GM19438 (cell line): ENCODE results near the gene SERPINB13.

Experiments
- ATAC-seq: cut with Tn5 transposase; IDR thresholded peaks from one replicate; pipeline ENCODE4 v1.9.1; 2021; ENCODE audit warnings: low read depth; ENCODE audit not compliant: unreplicated experiment

The SERPINB13 gene

DNA sequence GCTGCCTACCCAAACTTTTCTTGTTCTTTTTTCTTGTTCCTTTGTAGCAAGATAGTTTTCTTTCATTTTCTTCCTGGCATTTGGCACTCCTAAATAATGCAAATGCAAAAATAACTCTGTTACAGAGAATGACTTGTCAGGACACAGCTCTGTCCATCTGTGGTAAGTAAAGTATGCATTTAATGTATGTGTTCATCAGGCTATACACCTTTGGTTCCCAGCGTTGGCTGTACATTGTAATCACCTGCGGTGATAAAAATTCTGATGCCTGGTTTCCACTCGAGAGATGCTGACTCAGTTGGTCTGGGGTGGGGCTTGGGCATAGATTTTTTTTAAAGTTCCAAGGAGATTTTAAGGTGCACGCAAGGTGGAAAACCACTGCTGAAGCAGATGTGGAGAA is at the start of gene SERPINB13:
SERPINB13 (plus strand) TSS at position 378 of the 400 bp plus-strand sequence. CDS start 1,325 bp downstream, outside the sequence.
- ATAC-seq: no peak

DNA sequence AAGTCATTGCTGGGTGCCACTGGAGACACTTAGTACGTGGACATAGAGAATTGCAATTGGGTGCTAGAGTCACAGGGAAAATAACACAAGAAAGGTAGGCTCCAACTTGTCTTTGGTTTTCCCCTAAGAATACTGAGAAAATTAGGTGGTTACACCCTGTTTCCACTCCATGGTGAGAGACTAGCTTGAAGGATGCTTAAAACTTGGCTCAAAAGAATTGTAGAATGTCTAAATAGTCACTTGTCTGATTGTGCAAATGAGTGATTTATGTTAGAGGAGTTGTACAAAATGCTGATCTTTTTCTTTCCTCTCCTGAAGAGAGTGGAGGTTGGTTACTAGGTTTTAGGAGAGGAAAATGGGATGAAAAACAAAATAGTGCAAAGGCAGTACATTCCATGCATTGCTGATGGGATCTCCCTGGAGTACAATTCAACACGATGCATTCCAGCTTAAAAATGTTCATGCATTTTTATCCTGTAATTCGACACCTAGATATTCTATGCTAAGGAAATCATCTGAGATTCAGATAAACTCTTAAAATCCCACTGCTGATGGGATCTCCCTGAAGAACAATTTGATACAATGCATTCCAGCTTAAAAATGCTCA is 47.1 kb upstream of the SERPINB13 start:
- ATAC-seq: no peak

DNA sequence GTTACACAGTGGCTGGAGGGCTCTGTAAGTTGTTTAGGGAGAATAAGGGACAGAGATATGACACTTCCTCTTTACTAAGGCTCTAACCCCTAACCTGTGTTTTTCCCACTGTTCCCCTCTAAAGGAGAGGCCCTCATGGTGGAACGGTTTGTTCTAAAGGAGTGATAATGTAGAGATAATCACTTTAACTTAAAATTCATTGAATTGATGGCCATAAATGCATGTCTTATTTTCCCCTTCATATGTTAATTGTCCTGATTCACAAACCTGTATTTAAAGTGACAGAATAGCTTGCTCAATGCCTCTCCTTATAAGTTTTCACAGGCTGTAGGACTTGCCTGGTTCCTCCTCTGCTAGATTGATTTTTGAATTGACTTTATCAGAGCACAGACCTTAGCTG is 45.1 kb upstream of the SERPINB13 start, which contains the start of gene SERPINB12:
SERPINB12 (plus strand) TSS at position 301 of the 400 bp plus-strand sequence. CDS start 13,791 bp downstream, outside the sequence.
- ATAC-seq: no peak

DNA sequence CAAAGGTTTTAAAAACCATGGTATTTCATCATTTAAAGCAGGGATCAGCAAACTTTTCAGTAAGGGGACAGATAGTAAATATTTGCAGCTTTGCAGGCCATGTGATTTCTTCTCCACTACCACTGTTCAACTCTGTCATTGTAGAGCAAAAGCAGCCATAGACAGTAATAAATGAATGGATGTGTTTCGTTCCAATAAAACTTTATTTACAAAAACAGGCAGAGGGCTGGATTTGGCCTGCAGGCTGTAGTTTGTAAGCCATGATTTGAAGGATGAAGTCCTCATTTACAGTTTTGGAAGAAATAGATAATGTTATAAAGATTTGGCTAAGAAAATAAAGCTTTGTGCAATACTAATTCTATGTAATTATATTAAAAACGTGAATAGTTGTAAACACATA is 43.1 kb upstream of the SERPINB13 start:
- no peak for ATAC-seq

DNA sequence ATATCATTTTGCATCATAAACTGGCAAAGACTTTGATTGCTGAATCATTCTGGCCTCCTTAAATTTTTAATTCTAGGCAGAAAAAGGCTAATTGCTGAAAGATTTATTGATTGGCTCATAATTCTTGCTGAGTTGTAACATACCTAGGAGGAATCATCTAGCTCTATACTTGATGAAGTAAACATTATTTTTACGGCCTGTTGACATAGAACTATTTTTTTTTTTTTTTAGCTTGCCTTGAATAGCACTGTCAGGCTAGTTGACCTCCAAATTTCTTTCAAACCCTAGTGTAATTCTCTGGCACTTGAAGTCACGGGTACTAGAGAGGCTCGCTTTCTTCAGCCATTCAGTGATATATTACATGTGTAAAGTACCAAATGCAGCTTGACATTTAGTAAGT is 42.1 kb upstream of the SERPINB13 start:
- no peak for ATAC-seq

GRCh38 chr18:63550068-63550467 is 37.1 kb upstream of the SERPINB13 start:
- no peak for ATAC-seq

DNA sequence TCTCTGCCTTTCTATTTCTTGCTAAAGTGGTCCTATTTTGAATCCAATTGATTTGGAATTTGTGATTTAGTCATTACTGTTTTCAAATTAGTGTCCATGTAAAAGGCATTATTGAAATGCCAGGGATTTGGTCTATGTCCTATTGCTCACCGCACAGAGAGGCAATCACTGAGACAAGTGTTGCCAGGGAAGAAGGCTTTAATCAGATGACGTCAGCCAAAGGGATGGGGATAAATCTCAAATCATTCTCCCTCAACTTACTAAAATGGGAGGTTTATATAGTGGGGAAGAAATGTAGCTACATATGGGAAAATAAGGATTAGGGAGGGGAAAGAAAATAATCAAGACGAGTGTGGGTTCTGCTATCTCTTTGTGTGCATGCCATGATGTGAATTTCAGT is 35.4 kb upstream of the SERPINB13 start:
- no peak for ATAC-seq

DNA sequence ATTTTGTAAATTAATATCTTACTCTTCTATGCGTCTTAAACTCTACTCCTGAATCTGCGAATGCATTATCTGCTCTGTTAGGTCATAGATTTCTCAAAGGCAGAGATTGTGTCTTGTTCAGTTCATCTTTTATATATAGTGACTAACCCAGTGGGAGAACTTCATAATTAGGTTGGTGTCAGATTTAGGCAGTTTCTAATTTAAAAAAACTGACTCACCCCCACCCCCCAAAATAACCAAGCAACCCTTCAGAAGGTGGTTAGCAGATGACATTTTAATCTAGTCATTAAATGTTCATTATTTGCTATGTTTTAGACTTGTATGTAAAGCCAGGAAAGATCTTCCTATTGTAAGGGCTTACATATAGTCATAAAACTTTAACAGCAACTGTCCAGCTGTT is 34.6 kb upstream of the SERPINB13 start:
- no peak for ATAC-seq

- ATAC-seq: no peak
Observed at GRCh38 chr18:63553081-63553480, 34.1 kb upstream of the SERPINB13 start.

DNA sequence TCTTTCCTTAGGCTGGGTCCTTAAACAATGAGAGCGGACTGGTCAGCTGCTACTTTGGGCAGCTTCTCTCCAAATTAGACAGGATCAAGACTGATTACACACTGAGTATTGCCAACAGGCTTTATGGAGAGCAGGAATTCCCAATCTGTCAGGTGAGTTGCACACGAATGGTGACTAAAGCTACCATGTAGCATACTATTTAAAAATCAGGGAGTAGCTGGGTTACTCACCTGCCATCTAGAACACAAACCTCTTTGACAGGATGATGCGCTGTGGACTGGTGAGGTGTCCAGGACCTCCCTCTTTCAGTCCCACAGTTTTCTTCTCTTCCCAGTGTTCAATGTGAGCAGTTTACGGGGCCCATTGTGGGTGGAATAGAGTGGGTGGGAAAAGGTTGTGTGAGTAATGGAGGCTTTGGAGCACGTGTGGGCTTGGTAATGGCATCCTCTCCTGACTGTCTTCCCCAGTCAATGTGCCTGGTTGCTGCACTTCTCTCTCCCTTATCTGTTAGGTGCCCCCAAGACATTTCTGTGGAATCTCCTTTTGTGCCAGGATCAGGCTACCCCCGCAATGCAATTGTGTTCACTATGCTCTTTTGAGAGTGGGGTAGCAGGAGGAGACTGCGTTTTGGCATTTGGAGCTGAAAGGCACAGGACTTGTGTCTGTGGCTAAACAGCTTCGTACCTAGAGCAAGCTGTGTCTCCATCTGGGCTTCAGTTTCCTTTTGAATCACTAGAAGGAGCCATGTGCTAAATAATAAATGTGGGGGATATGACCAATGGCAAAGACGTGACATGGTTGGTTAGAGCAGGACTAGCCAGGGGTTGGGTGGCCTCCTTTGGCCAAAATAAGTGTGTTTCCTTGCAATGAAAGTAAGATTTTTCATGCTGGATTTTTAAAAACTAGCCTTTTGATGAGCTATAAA is 27.3 kb upstream of the SERPINB13 start:
- ATAC-seq: no peak

DNA sequence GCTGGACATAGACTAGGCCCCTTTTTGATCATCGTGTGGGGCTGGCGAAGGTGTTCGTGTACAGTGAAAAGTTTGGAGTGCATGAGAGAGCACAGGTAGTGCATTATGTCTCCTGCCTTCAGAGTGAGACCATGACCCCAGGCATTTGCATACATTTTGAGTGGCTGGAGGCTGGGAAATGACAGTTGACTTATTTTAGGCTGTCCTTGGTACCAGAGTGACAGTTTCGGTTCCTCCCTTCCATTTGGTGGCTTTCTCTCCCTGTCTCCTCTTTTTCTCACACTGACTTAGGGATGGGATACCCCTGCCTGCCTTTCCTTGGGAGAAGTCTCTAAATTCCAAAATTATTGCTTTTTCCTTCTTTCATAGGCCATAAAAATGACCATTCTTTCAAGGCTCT is 24.9 kb upstream of the SERPINB13 start:
- peak; percentile 77 for ATAC-seq

- no peak for ATAC-seq
Observed at GRCh38 chr18:63564021-63564420, 23.1 kb upstream of the SERPINB13 start.

DNA sequence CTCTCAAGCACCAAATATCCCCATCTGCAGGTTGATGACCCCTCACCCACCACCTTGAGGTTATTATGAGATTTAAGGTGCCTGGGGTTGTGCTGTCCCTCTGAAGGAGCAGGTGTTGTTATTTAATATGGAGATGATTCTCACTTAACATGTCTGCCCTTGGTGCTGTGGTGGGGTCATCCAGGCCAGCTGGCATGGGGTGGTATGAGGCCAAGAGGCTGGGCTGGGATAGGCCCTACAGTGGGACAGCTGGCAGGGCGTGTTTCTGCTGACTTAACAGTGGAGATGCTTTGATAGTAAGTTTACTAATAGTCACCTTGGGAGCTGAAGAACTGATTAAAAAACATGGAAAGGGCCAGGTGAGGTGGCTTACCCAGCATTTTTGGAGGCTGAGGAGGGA is 22.6 kb upstream of the SERPINB13 start:
- no peak for ATAC-seq

DNA sequence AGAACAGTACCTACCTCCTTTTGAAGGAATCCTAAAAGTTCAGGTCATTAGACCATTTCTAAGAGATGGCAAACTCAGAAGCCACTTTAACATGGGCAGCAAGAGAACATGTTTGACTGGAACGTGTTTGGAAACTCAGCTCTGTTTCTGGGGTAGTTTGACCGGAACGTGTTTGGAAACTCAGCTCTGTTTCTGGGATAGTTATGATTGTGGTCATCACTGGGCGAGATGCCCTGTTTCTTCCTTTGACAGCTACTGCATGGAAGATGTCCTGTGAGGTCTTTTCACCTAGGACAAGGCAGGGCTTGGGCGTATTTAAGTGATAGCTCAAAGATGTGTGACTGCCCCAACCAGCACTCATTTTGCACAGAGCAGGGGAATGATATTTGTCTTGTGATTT is 19.9 kb upstream of the SERPINB13 start:
- ATAC-seq: no peak

DNA sequence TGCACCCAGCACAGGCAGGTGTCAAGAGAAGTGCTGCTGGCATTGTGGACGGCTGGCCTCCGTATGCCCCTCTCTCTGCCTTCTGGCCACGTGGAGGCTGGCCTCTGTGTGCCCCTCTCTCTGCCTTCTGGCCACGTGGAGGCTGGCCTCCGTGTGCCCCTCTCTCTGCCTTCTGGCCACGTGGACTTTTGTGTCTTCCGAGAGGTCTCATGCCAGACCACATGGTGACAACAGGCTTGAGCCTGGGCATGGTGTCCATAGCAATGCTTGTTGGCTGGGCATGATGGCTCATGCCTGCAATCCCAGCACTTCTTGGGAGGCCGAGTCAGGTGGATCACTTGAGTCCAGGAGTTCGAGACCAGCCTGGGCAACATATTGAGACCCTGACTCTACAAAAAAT is 19.3 kb upstream of the SERPINB13 start:
- no peak for ATAC-seq

DNA sequence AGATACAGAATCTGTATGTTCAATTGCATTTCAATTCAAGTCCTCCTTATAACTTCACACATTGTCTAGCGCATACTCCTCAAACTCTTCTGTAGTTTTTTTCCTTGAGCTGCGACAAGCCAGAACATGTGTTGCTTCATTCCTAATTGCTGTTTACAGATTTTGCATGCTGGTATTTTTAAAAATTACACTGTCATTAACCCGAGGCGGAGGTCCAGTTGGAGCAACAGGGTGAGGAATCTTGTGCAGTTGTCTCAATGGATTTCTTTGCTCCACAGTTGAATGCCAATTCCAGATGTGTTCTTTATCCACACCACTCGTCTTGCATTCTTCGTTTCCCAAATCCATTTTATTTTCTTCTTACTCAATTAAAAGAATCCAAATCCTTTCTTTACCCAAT is 16.4 kb upstream of the SERPINB13 start:
- no peak for ATAC-seq

DNA sequence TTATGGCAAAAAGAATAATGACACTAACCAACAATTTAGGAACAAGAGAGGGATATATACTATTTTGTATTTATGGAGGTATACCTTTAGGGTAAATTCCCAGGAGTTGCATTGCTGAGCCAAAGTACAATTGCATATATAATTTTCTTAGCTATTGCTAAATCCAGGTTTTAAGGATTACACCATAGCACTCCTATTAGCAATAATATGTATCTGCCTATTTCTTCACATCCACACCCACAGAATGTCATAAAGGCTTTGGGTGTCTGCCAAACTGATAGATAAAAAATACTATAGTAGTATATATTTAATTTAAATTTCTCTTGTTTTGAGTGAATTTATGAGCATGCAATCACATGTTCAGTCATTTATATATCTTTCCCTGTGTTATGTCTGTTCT is 11.5 kb upstream of the SERPINB13 start:
- ATAC-seq: no peak

GRCh38 chr18:63578357-63578958 is 8.7 kb upstream of the SERPINB13 start:
- no peak for ATAC-seq

DNA sequence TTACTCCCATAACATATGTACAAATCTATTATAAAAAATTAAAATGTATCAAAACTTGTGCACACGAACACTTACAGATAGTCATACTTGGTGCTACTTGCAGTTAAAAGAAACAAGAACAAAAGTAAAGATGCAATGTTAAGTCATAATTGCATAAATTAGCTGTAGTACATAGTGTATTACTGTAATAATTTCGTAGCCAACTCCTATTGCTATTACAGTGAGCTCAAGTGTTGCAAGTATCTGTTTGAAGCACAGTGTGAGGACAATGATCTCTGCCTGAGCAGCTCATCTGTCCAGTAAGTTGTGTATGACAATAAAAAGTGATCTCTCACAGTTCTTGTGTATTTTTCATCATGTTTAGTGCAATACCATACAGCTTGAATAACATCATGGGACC is 7.5 kb upstream of the SERPINB13 start:
- no peak for ATAC-seq

DNA sequence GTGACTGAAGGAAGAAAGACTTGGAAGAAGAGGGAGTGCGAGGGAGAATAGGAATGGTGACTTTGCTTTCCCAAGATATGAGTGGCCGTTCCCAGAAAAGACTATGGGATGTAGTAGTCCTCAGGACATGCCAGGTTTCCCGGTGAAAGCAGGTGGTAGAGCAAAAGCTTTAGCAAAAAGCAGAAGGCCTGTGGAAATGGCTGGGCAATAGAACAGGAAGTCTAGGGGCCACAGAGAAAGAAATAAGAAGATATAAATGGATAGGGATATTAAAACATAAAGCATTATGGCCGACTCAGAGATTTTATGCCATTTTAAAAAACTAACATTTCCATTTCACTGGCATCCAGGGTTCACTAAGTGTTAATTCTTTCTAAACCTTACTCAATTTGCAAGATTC is 1.2 kb upstream of the SERPINB13 start:
- ATAC-seq: no peak

DNA sequence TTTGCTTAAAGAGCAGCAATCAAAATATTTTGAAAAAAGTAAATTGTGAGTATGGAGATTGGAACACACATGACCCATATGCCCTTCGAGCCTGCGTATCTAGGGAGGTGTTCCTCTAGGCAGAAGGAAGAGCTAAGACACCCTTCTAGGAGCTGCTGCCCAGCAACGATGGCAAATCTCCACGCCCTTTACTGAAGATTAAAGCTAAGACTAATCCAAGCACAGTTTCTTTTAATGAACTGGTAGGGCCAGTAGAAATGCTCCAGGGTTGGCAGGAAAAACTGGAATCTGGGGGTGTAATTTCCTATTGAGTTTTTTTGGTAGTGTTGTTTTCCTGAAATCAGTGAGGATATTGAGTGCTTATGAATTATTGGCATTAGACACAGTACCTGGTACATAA is 712 bp upstream of the SERPINB13 start:
- ATAC-seq: no peak
